Neural cell (in vitro differentiated cells): ENCODE measurements around the gene ZDHHC12. TPM values are rescaled to one million over a fixed set of nuclear protein-coding genes. Genes with fewer than 3 reads are reported as not detected.

ENCODE experiments used
- H2AFZ ChIP-seq: fragments of 200-600, 300-800 bp; sonication (generic), shearing (Covaris generic); 2 replicates; pipeline ENCODE4 v1.6.0; 2014; ENCODE audit warnings: low read depth, mild to moderate bottlenecking, antibody characterized with exemption, low read length, moderate library complexity
- H3F3A ChIP-seq: fragments of 200-600 bp; shearing (Covaris generic); 2 replicates; pipeline ENCODE4 v1.6.1; 2016; ENCODE audit warnings: mild to moderate bottlenecking, moderate library complexity, mixed read lengths, antibody characterized with exemption, low read length; ENCODE audit not compliant: insufficient read depth, poor library complexity, severe bottlenecking
- H3K27ac ChIP-seq: fragments of 200-600, 300-800 bp; sonication (generic), shearing (Covaris generic); 2 replicates; pipeline ENCODE4 v1.5.1; 2014; ENCODE audit warnings: mild to moderate bottlenecking, low read length, moderate library complexity
- H3K27me3 ChIP-seq: fragments of 300-800, 200-600 bp; sonication (generic), shearing (Covaris generic); 2 replicates; pipeline ENCODE4 v1.6.0; 2014; ENCODE audit warnings: mild to moderate bottlenecking, low read depth, low read length, moderate library complexity; ENCODE audit not compliant: insufficient read depth
- H3K36me3 ChIP-seq: fragments of 300-800, 200-600 bp; sonication (generic), shearing (Covaris generic); 2 replicates; pipeline ENCODE4 v1.5.1; 2014; ENCODE audit warnings: mild to moderate bottlenecking, antibody characterized with exemption, low read length, moderate library complexity; ENCODE audit not compliant: insufficient read depth
- H3K4me2 ChIP-seq: fragments of 300-800, 200-600 bp; sonication (generic), shearing (Covaris generic); 2 replicates; pipeline ENCODE4 v1.6.0; 2014; ENCODE audit warnings: mild to moderate bottlenecking, low read length
- H3K4me3 ChIP-seq: fragments of 300-800, 200-600 bp; sonication (generic), shearing (Covaris generic); 2 replicates; pipeline ENCODE4 v1.5.1; 2014; ENCODE audit warnings: mild to moderate bottlenecking, low read length, moderate library complexity
- H3K79me2 ChIP-seq: fragments of 200-600 bp; shearing (Covaris generic); replicated peaks from 2 replicates; pipeline ENCODE4 v1.6.0; 2014; ENCODE audit warnings: mild to moderate bottlenecking, low read length, moderate library complexity; ENCODE audit not compliant: insufficient read depth
- H3K9ac ChIP-seq: fragments of 300-800, 200-600 bp; sonication (generic), shearing (Covaris generic); 2 replicates; pipeline ENCODE4 v1.6.1; 2016; ENCODE audit warnings: mild to moderate bottlenecking, low read length, mixed read lengths
- H3K9me2 ChIP-seq: fragments of 200-600 bp; shearing (Covaris generic); 2 replicates; pipeline ENCODE4 v1.6.1; 2016; ENCODE audit warnings: mild to moderate bottlenecking, low read length, mixed read lengths; ENCODE audit not compliant: insufficient read depth
- H3K9me3 ChIP-seq: fragments of 200-600, 300-800 bp; sonication (generic), shearing (Covaris generic); 2 replicates; pipeline ENCODE4 v1.6.1; 2016; ENCODE audit warnings: mild to moderate bottlenecking, mixed run types, low read length, moderate library complexity, mixed read lengths
- H4K20me1 ChIP-seq: fragments of 200-600 bp; shearing (Covaris generic); 2 replicates; pipeline ENCODE4 v1.6.1; 2016; ENCODE audit warnings: mild to moderate bottlenecking, mixed run types; ENCODE audit not compliant: insufficient read depth
- EP300 ChIP-seq: fragments of 450-650 bp; conservative IDR thresholded peaks from 2 replicates; pipeline ENCODE4 v1.6.1; 2014; ENCODE audit warnings: antibody characterized with exemption, mild to moderate bottlenecking, moderate library complexity; ENCODE audit not compliant: poor library complexity, severe bottlenecking
- EZH2 ChIP-seq: fragments of 200-600, 300-800 bp; shearing (Covaris generic), sonication (generic); IDR thresholded peaks from 2 replicates; pipeline ENCODE4 v1.6.1; 2014; ENCODE audit warnings: antibody characterized with exemption, low read length, borderline replicate concordance, mild to moderate bottlenecking; ENCODE audit not compliant: insufficient read depth, poor library complexity, severe bottlenecking
- MXI1 ChIP-seq: fragments of 450-650 bp; conservative IDR thresholded peaks from 2 replicates; pipeline ENCODE4 v1.6.1; 2014; ENCODE audit warnings: antibody characterized with exemption, mild to moderate bottlenecking; ENCODE audit not compliant: poor library complexity, severe bottlenecking
- POLR2AphosphoS5 ChIP-seq: IDR thresholded peaks from 2 replicates; pipeline ENCODE4 v1.6.1; 2012
- RAD21 ChIP-seq: fragments of 450-650 bp; conservative IDR thresholded peaks from 2 replicates; pipeline ENCODE4 v1.6.1; 2014; ENCODE audit warnings: antibody characterized with exemption, mild to moderate bottlenecking, moderate library complexity
- SMC3 ChIP-seq: fragments of 450-650 bp; conservative IDR thresholded peaks from 2 replicates; pipeline ENCODE4 v1.6.1; 2014; ENCODE audit warnings: antibody characterized with exemption, mild to moderate bottlenecking, moderate library complexity; ENCODE audit not compliant: poor library complexity
- TAF1 ChIP-seq: IDR thresholded peaks from 2 replicates; pipeline ENCODE4 v1.6.1; 2012; ENCODE audit warnings: low read depth
- polyA plus RNA-seq: library from polyadenylated mRNA; depleted of rRNA; stranded (reverse); fragments of >200 nt; gene quantifications from 2 replicates; pipeline ENCODE4 v1.2.3, GENCODE V29; 2014
- TF ChIP-seq, protein P1 (sequence below): IDR thresholded peaks from 2 replicates; pipeline ENCODE4 v1.6.1; 2012; ENCODE audit warnings: borderline replicate concordance
- TF ChIP-seq, protein P2 (sequence below): fragments of 450-650 bp; IDR thresholded peaks from 2 replicates; pipeline ENCODE4 v1.5.1; 2014; ENCODE audit warnings: antibody characterized with exemption, mild to moderate bottlenecking, moderate library complexity; ENCODE audit not compliant: poor library complexity, severe bottlenecking

Gene ZDHHC12
- polyA plus RNA-seq, 1 donor from 2014 or later = 0.09 TPM

DNA sequence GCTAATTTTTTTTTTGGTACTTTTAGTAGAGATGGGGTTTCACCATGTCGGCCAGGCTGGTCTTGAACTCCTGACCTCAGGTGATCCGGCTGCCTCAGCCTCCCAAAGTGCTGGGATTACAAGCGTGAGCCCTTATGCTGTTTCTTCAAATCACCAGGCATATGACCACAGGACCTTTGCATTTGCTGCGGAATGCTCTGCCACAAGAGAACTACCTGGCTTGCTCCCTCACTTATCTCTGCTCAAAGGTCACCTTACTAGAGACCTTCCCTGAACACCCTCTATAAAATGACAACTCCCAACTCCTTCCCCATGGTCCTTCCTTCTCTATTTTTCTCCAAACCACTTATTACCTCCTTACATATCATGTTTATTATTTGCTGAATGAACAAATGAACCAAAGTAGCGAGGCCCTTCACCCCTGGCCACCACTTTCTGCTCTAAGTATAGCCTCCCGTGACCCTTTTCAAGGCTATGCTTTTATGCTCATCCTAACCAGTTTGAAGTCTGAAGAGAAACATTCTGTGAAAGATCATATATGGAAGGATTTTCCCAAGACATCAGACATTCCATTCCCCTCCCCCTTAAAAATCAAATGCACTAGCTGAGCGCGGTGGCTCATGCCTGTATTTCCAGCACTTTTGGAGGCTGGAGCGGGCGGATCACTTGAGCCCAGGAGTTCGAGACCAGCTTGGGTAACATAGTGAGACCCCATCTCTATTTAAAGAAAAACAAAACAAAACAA is 46.5 kb upstream of the ZDHHC12 start:
- Histone ChIP-seq H2AFZ (no peak overlapping the region), H3K9ac (peak overlapping the region; percentile 97), H3K4me3 (peak overlapping the region; percentile 99), H3K79me2 (peaks cover 20% of the 10 kb centered on the region), H3K27ac (peak overlapping the region; percentile 93), H4K20me1 (no peaks in the 10 kb centered on the region), H3K27me3 (no peaks in the 10 kb centered on the region), H3K9me2 (no peaks in the 10 kb centered on the region), H3K36me3 (no peaks in the 10 kb centered on the region), H3K4me2 (peak overlapping the region; percentile 71), H3K9me3 (no peaks in the 10 kb centered on the region), H3F3A (no peaks in the 10 kb centered on the region)
- TF ChIP-seq, protein P1, sequence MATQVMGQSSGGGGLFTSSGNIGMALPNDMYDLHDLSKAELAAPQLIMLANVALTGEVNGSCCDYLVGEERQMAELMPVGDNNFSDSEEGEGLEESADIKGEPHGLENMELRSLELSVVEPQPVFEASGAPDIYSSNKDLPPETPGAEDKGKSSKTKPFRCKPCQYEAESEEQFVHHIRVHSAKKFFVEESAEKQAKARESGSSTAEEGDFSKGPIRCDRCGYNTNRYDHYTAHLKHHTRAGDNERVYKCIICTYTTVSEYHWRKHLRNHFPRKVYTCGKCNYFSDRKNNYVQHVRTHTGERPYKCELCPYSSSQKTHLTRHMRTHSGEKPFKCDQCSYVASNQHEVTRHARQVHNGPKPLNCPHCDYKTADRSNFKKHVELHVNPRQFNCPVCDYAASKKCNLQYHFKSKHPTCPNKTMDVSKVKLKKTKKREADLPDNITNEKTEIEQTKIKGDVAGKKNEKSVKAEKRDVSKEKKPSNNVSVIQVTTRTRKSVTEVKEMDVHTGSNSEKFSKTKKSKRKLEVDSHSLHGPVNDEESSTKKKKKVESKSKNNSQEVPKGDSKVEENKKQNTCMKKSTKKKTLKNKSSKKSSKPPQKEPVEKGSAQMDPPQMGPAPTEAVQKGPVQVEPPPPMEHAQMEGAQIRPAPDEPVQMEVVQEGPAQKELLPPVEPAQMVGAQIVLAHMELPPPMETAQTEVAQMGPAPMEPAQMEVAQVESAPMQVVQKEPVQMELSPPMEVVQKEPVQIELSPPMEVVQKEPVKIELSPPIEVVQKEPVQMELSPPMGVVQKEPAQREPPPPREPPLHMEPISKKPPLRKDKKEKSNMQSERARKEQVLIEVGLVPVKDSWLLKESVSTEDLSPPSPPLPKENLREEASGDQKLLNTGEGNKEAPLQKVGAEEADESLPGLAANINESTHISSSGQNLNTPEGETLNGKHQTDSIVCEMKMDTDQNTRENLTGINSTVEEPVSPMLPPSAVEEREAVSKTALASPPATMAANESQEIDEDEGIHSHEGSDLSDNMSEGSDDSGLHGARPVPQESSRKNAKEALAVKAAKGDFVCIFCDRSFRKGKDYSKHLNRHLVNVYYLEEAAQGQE = no peak
- TF ChIP-seq MXI1 (no peak), SMC3 (no peak), POLR2AphosphoS5 (no peak), EP300 (no peak), EZH2 (no peak), RAD21 (no peak), TAF1 (no peak)
- TF ChIP-seq, protein P2, sequence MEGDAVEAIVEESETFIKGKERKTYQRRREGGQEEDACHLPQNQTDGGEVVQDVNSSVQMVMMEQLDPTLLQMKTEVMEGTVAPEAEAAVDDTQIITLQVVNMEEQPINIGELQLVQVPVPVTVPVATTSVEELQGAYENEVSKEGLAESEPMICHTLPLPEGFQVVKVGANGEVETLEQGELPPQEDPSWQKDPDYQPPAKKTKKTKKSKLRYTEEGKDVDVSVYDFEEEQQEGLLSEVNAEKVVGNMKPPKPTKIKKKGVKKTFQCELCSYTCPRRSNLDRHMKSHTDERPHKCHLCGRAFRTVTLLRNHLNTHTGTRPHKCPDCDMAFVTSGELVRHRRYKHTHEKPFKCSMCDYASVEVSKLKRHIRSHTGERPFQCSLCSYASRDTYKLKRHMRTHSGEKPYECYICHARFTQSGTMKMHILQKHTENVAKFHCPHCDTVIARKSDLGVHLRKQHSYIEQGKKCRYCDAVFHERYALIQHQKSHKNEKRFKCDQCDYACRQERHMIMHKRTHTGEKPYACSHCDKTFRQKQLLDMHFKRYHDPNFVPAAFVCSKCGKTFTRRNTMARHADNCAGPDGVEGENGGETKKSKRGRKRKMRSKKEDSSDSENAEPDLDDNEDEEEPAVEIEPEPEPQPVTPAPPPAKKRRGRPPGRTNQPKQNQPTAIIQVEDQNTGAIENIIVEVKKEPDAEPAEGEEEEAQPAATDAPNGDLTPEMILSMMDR = no peak

DNA sequence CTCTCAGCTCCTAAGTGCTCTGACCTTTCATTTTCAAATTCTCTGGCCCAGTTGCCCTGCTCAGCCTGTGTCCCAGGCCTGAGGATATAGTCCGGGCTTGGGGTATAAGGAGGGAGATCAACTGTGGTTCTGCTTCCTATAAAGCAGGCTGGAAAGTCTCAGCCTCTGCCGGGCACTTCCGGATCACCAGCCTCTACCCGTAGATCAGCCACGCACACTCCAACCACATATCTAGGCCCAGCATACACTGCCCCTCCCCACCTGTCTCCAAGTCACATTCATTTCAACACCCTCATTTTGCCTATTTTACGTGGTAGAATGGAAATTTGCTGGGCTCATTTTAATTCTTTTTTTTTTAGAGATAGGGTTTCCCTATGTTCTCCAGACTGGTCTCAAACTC is 44.7 kb upstream of the ZDHHC12 start:
- Histone ChIP-seq H3K36me3 (no peaks in the 10 kb centered on the region), H3K9ac (no peak overlapping the region), H2AFZ (no peak overlapping the region), H3K4me3 (no peak overlapping the region), H3K79me2 (peaks cover 20% of the 10 kb centered on the region), H3K9me2 (no peaks in the 10 kb centered on the region), H3K27me3 (no peaks in the 10 kb centered on the region), H3K9me3 (no peaks in the 10 kb centered on the region), H3K27ac (no peak overlapping the region), H3K4me2 (no peak overlapping the region), H4K20me1 (no peaks in the 10 kb centered on the region), H3F3A (no peaks in the 10 kb centered on the region)
- TF ChIP-seq EZH2 = no peak
- TF ChIP-seq RAD21 = no peak
- TF ChIP-seq POLR2AphosphoS5 = no peak
- TF ChIP-seq MXI1 = no peak
- TF ChIP-seq, protein P1 = no peak
- TF ChIP-seq, protein P2 = no peak
